ENCODE results near the gene HIP1.
"Not testable (repeated sequence)": the region's sequence is repeated elsewhere in the genome, so short reads cannot be mapped to it uniquely, and the experiment has no call there.

HIP1 gene

DNA sequence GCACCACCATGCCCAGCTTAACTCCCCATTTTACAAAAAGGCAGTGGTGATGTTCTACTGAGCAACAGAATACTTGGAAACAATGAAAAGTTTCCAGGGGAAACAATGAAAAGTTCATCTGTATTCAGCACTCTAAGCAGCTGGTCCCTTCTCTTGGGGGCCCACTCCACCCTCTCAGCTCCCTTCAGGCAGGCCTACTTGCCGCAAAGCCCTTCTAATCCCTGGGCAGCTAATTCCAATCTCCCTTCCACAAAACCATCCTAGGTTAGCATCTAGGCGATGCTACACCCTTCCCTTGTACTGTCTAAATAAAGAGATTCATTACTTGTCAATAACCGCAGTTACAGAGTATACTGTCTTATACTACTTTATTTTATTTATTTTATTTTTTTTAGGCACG lies 167.5 kb downstream of the HIP1 start:
- DNase-seq (ENCODE audit: low spot score) = no peak

DNA sequence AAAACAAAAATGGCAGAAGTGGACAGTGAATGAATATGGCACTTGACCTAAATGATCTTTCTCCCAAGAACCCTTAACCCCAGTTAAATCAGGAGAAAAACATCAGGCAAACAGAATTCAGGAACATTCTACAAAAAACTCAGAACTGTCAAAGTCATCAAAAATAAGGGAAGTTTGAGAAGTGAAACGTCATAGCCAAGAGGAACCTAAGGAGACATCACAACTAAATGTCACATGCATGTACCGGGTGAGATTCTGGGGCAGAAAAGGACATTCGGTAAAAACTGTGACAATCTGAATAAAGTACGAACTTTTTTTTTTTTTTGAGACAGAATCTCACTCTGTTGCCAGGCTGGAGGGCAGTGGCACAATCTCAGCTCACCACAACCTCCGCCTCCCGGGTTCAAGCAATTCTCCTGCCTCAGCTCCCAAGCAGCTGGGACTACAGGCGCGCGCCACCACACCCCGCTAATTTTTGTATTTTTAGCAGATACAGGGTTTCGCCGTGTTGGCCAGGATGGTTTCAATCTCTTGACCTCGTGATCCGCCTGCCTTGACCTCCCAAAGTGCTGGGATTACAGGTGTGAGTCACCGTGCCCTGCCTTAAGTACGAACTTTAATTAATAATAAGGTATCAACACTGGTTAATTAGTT lies 169.0 kb downstream of the HIP1 start:
- DNase-seq (ENCODE audit: low spot score) = not testable (repeated sequence)

GRCh38 chr7:75567948-75568595 lies 170.7 kb downstream of the HIP1 start:
- no peak for DNase-seq (ENCODE audit: low spot score)

DNA sequence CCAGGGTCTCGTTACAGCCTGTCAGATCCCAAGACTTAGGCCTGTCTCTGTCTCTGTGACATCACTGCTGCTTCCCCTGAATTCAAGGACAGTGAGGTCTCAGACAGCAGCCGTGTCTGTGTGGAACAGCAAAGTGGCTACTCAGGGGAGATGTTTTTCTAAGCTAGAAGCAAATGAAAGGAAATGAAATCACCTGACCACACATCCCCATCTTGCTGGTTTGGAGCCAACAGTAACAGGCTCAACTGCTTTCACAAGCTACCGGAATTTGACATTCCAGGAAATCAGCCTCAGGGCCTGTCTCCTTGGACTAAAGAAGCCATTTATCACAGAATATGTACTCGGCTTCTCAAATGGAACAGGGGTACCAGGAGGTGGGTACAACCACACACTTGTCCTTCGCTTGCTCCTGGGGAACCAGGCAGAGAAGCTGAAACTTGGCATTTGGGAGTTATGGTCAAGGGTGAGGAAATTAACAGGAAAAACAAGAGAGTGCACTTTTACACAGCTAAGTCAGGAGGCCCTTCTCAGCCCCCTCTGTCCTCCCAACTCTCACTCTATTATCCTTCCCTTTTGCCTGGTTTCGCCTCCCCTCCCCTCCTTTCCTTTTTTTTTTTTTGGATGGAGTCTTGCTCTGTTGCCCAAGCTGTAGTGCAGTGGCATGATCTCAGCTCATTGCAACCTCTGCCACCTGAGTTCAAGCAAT lies 173.5 kb downstream of the HIP1 start:
- DNase-seq (ENCODE audit: low spot score) = no peak

- DNase-seq (ENCODE audit: low spot score) = no peak
Measured at GRCh38 chr7:75563171-75563570, 175.6 kb downstream of the HIP1 start.

- DNase-seq (ENCODE audit: low spot score) = no peak
Measured at GRCh38 chr7:75559976-75560365, 178.8 kb downstream of the HIP1 start.

DNA sequence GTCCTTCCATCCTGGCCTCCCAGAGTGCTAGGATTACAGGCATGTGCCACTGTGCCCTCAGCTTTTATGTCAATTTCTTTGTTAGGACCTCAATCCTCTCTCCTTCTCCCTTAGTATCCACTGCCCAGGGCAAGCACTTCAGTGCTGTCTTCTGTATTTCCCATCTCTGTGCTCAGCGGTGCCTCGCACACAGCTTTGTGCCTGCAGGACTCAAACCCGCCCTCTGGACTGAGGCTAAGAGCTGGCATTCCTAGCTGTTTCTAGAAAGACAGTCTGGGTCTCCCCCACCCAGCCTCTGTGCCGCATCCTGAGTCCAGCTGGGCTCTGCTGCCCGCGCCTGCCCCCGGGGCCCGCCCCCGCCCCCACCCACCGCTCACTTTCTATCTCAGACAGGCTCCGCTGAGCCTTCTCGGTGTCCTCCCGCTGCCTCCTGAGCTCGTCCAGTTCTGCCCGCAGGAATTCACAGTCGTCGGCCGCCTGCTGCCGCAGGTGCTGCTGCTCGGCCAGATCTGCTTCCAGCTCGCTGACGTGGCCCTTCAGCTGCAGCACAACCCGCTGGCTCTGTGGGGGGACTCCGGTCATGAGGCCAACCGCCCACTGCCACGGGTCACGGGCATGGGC lies 179.3 kb downstream of the HIP1 start:
- no peak for DNase-seq (ENCODE audit: low spot score)

DNA sequence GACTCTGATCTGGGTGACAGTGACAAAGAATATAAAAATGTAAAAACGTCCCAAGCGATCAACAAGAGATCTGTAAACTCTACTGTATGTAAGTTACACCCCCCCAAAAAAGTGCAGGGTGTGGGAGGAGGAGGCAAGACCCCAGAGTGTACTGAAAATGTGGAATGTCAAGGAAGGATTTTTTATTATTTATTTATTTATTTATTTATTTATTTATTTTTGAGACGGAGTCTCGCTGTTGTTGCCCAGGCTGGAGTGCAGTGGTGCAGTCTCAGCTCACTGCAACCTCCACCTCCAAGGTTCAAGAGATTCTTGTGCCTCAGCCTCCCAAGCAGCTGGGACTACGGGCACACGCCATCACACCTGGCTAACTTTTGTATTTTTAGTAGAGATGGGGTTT lies 181.9 kb downstream of the HIP1 start:
- not testable (repeated sequence) for DNase-seq (ENCODE audit: low spot score)

DNA sequence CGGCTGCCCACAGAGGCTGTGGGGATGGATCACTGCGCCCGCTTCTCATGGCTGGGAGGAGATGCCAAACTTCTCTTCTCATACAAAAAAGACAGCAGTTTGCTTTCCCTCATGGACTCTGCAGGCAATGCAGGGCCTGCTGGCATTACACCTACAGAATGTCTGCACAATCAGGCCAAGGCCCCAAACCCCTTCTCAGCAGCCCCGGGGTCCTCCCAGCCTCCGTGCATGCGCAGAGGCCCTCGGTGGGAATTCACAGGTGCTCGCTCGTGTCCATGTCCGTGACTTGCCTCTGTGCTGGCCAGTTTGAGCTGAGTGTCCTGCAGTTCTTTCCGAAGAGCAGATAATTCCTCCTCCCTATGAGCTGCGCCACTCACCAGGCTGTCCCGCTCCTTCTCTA lies 183.0 kb downstream of the HIP1 start:
- DNase-seq (ENCODE audit: low spot score) = no peak

- DNase-seq (ENCODE audit: low spot score) = no peak
Measured at GRCh38 chr7:75546237-75547015, 192.3 kb downstream of the HIP1 start.

GRCh38 chr7:75537731-75538130 lies 201.0 kb downstream of the HIP1 start:
- no peak for DNase-seq (ENCODE audit: low spot score)

- no peak for DNase-seq (ENCODE audit: low spot score)
Measured at GRCh38 chr7:75536940-75537538, 201.7 kb downstream of the HIP1 start.

DNA sequence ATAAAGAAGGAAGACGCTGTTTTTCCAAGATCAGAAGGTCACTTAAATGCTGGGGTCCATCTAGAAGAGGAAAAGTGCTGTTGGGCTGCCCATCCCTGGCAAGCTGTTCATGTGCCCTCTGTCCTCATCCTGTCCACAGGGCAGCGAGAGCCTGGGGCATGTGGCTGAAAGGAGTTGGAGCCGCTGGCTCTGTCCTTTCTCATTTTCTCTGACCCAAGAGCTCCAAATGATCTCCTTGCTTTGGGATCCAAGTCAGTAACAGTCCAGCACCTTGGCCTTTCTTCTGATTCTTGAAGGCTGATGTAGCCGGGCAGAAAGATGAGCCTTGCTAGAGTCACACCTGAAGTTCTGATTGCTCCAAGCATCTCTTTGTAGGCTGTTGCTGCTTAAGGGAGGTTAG lies 202.2 kb downstream of the HIP1 start:
- no peak for DNase-seq (ENCODE audit: low spot score)

- DNase-seq (ENCODE audit: low spot score) = no peak
Measured at GRCh38 chr7:75534727-75535307, 203.9 kb downstream of the HIP1 start.

DNA sequence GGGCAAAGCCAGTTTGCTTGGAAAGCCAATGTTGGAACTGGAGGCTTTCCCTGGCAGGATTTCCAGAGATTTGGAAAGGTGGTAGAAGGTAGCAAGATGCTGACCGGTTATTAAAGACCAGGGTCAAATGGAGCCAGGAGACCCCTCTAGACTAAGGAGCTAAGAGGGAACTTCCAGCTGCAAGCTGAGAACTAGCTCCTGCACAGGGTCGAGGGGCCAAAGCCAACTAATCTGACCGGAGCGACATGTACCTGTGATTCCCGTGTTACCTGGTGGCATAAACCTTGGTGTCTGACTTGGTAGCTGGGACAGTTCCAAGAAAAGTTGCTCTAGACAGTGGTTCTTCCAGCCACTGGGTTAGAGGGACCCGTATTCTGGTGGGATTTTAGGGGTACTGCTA lies 204.8 kb downstream of the HIP1 start:
- no peak for DNase-seq (ENCODE audit: low spot score)

DNA sequence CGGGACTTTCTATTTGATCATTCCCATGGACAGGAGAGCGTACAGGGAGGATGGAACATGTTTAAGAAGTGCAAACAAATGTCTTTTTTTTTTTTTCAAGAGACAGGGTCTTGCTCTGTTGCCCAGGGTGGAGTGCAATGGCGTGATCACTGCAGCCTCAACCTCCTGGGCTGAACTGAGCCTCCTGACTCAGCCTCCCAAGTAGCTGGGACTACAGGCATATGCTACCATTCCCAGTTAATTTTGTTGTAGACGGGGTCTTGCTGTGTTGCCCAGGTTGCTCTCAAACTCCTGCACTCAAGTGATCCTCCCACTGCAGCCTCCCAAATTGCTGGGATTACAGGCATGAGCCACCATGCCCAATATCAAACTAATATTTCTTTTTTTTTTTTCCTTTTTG lies 206.1 kb downstream of the HIP1 start:
- no peak for DNase-seq (ENCODE audit: low spot score)

DNA sequence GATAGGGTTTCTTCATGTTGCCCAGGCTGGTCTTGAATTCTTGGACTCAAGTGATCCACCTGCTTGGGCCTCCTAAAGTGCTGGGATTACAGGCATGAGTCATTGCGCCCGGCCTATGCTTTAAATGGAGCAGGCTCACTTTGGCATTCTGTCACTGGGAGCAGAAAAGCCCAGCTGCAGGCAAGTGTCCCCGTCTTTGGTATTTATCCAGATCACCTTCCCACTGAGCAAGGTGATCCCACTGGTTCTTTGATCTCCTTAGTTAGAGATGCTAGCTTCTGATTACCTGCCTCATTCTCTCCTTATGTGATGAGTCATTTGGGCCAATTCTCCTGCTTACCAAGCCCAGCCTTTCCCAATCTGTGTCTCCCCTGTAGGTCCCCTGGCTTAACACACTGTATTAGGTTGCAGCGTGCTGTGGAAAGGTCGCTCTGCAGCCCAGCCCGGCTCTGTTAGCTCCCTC lies 207.4 kb downstream of the HIP1 start:
- no peak for DNase-seq (ENCODE audit: low spot score)

DNA sequence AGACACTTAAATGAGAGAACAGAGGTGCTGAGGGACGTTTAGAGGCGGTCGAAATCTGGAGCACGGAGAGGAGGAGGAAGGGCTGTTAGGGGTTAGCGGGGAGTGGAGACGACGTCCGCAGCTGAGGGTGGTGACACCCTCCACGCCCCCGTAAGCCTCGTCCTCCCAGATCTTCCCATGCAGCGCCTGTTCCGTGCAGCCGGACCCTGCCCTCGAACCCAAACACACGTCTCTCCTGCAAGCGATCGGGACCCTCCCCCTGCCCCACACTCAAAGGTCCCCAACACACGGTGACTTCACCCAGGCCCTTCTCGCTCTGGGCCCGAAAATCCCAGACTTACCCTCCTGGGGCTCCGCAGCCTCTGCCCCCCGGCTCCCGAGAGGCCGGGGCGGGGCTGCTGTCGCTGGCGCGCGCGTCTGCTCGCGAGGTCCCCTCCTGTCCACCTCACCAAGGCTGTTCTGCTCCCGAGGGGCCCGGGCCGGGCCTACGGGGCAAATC lies 211.5 kb downstream of the HIP1 start:
- DNase-seq (ENCODE audit: low spot score) = not testable (repeated sequence)

GRCh38 chr7:75521727-75522126 lies 217.0 kb downstream of the HIP1 start:
- DNase-seq (ENCODE audit: low spot score) = not testable (repeated sequence)

DNA sequence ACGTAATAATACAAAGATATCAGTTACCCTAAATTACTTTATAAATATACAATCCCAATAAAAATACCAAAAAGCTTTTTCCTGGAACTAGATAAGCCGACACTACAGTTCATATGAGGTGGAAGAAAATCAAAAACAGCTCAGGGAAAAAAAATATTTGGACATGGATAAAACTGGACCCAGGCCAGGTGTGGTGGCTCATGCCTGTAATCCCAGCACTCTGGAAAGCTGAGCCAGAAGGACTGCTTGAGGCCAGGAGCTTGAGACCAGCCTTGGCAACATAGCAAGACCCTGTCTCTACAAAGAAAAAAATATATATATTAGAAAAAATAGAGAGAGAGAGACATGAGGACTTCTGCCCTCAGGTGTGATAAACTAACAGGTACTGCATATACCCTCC lies 219.9 kb downstream of the HIP1 start:
- DNase-seq (ENCODE audit: low spot score) = not testable (repeated sequence)

DNA sequence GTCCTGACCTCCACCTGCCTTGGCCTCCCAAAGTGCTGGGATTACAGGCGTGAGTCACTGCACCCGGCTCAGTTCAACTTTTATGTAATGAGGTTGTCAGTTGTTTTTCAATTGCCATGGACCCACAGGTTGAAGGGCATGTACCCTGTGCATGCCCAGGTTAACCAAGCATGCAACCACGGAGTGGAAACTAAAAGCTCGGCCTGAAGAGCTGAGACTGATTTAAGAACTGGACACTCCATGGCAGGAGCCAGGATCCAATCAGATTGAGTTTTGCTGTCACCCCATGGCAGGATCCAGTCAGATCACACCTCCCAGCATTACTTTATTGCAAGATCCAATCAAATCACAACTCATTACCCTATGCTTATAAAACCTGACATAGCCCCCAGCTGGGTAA lies 229.7 kb downstream of the HIP1 start:
- not testable (repeated sequence) for DNase-seq (ENCODE audit: low spot score)

Measured in HuH-7 (cell line).